ENCODE results near the gene PECR.
"Not testable (repeated sequence)": the region's sequence is repeated elsewhere in the genome, so short reads cannot be mapped to it uniquely, and the experiment has no call there.

Gene PECR

DNA sequence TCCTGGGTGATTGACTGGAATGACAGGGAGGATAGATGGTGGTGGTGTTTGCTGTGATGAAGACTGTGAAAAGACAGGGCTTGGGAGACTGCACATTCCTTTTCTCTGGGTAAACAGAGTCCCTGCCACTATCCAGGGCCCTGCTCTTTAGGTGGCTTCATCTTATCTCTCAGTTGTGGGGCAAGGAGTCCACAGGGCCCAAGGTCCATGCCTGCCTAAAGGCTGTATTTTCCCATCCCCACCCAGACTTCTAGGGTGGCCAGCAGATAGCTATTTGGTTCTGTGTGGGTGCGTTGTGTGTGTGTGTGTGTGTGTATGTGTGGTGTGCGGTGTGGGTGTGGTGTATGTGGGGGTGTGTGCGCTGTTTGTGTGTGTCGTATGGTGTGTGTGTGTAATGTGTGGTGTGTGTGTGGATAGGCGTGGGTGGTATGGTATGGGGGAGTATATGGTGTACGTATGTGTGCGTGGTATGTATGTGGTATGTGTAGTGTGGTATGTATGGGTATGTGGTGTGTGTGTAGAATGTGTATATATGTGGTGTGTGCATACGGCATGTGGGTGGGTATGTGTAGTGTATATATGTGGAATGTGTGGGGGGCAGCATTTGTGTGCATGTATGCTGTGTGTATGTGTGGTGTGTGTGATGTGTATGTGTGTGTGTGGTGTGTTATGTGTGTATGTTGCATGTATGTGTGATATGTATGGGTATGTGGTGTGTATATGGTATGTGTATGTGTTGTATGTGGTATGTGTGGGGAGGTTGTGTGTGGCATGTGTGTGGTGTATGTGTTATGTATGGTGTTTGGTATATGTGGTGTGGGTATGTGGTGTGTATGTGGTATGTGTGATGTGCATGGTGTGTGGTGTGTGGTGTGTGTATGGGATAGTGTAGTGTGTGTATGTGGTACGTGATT, 17.1 kb upstream of the PECR start:
- no peak overlapping the region for H3K4me3 ChIP-seq (ENCODE audit: low read length)
- H3K4me1 ChIP-seq (ENCODE audit: control insufficient read depth, insufficient read depth, low read length) = no peaks in the 10 kb centered on the region
- H3K27me3 ChIP-seq (ENCODE audit: control insufficient read depth, insufficient read depth, low read length) = no peaks in the 10 kb centered on the region
- H3K9ac ChIP-seq (ENCODE audit: low read length) = no peak overlapping the region
- H3K27ac ChIP-seq (ENCODE audit: low read depth, low read length) = no peak overlapping the region
- no peaks in the 10 kb centered on the region for H3K36me3 ChIP-seq (ENCODE audit: control insufficient read depth, insufficient read depth, low read length)

DNA sequence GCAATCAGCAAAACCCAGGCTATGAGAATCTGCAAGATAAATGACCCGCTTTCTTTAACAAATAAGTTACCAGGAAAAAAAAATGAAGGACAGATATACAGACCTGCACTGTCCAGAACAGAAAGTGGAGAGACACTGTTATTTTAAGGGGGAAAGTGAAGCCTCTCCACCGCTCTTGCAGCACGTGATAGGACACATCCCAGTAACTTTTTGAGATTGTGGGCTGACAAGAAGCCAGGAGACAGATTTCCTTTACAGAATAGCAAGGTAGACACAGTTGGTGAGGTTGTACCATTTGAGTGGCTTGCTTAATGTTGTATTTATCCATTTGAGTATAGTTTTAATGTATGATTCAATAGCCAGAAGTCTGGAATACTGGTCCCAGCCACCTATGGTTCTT, 13.1 kb upstream of the PECR start:
- H3K27ac ChIP-seq (ENCODE audit: low read depth, low read length) = no peak overlapping the region
- H3K4me1 ChIP-seq (ENCODE audit: control insufficient read depth, insufficient read depth, low read length) = no peaks in the 10 kb centered on the region
- H3K36me3 ChIP-seq (ENCODE audit: control insufficient read depth, insufficient read depth, low read length) = no peaks in the 10 kb centered on the region
- H3K27me3 ChIP-seq (ENCODE audit: control insufficient read depth, insufficient read depth, low read length) = no peaks in the 10 kb centered on the region
- H3K9ac ChIP-seq (ENCODE audit: low read length) = no peak overlapping the region
- no peak overlapping the region for H3K4me3 ChIP-seq (ENCODE audit: low read length)

DNA sequence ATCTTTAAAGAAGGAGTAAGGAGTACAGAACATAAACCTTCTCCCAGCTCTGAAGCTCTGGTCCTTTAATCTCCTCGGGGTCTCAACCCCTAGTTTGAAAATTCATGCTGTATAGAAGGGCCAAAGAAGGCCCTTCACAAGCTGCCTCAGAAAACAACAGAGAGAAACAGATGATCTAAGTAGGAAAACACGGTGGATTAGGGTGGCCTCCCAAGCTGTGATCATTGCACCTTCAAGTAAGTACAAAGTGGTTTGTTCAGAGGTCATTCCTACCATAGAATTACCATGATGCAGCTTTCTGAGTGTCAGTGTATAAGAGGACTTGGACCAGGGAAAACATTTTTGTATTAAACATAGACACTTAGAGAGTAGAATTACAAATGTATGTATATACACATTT, 11.0 kb upstream of the PECR start:
- Histone ChIP-seq H3K27ac (ENCODE audit: low read depth, low read length) (no peak overlapping the region), H3K4me1 (ENCODE audit: control insufficient read depth, insufficient read depth, low read length) (no peaks in the 10 kb centered on the region), H3K27me3 (ENCODE audit: control insufficient read depth, insufficient read depth, low read length) (no peaks in the 10 kb centered on the region), H3K4me3 (ENCODE audit: low read length) (no peak overlapping the region), H3K36me3 (ENCODE audit: control insufficient read depth, insufficient read depth, low read length) (no peaks in the 10 kb centered on the region), H3K9ac (ENCODE audit: low read length) (no peak overlapping the region)

DNA sequence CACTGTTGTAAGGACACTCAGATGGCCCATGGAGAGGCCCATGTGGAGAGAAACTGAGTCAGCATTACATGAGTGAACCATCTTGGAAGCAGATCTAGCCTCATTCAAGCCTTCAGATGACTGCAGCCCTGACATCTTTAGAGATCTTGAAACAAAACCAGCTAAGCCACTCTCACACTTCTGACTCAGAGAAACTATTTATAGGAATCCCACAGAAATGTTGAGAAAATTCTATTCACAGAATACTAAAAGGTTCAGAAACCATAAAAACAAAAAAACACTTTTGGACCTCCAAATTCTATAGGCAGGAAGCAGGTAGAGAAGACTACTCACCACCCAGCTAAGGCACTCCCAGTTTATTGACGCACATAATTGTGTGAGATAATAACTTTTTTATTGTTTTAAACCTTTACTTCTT, 8.8 kb upstream of the PECR start:
- Histone ChIP-seq H3K27ac (ENCODE audit: low read depth, low read length) (no peak overlapping the region), H3K4me1 (ENCODE audit: control insufficient read depth, insufficient read depth, low read length) (no peaks in the 10 kb centered on the region), H3K36me3 (ENCODE audit: control insufficient read depth, insufficient read depth, low read length) (no peaks in the 10 kb centered on the region), H3K9ac (ENCODE audit: low read length) (no peak overlapping the region), H3K27me3 (ENCODE audit: control insufficient read depth, insufficient read depth, low read length) (no peaks in the 10 kb centered on the region), H3K4me3 (ENCODE audit: low read length) (no peak overlapping the region)

DNA sequence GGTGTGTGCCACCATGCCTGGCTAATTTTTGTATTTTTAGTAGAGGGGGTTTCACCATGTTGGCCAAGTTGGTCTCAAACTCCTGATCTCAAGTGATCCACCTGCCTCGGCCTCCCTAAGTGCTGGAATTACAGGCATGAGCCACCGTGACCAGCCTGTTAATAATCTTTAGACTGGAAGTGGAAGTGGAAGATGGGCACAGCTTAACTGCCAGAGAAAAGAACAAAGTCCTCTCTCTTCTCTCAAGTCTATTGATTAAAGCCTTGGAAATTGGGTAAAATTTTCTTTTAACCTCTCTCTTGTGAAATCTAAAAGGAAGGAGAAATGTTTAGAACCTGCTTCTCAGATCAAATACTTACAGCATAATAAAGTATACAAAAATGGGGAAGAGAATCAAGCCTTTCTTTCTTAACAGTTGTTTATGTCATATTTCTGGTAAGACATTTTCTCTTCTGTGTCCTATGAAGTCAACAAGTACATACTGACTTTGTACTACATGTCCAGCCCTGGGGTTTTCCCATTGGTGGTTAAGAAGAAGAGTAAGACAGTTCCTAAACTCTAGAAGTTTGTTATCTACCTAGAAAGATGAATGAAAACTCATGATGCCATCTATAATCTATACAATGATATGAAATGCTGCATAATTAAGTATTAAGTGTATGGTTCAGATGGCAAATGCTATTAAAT, 4.7 kb upstream of the PECR start:
- H3K9ac ChIP-seq (ENCODE audit: low read length) = no peak overlapping the region
- no peak overlapping the region for H3K4me3 ChIP-seq (ENCODE audit: low read length)
- H3K4me1 ChIP-seq (ENCODE audit: control insufficient read depth, insufficient read depth, low read length) = peaks cover 5% of the 10 kb centered on the region
- H3K27ac ChIP-seq (ENCODE audit: low read depth, low read length) = no peak overlapping the region
- H3K27me3 ChIP-seq (ENCODE audit: control insufficient read depth, insufficient read depth, low read length) = no peaks in the 10 kb centered on the region
- H3K36me3 ChIP-seq (ENCODE audit: control insufficient read depth, insufficient read depth, low read length) = no peaks in the 10 kb centered on the region

DNA sequence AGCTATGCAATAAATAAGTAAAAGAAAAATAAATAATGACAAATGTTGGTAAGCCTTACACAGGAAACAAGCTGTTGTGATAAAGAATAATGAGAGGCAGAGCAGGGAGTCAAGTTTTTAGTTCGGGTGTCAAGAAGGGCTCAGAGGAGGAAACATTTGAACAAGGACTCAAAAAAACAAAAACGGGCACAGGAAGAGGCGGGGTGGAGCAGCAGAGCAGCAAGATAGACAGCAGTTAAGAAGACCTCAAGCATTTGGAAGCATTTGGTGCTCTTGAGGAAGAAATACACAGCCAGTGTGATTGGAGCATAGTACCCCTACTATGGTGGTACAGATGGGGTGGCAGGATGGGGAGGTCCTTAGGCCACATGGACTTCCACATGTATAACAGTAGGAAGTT, 2.9 kb upstream of the PECR start:
- H3K27me3 ChIP-seq (ENCODE audit: control insufficient read depth, insufficient read depth, low read length) = no peaks in the 10 kb centered on the region
- no peak overlapping the region for H3K9ac ChIP-seq (ENCODE audit: low read length)
- no peak overlapping the region for H3K4me3 ChIP-seq (ENCODE audit: low read length)
- no peaks in the 10 kb centered on the region for H3K36me3 ChIP-seq (ENCODE audit: control insufficient read depth, insufficient read depth, low read length)
- H3K4me1 ChIP-seq (ENCODE audit: control insufficient read depth, insufficient read depth, low read length) = peaks cover 7% of the 10 kb centered on the region
- H3K27ac ChIP-seq (ENCODE audit: low read depth, low read length) = no peak overlapping the region

DNA sequence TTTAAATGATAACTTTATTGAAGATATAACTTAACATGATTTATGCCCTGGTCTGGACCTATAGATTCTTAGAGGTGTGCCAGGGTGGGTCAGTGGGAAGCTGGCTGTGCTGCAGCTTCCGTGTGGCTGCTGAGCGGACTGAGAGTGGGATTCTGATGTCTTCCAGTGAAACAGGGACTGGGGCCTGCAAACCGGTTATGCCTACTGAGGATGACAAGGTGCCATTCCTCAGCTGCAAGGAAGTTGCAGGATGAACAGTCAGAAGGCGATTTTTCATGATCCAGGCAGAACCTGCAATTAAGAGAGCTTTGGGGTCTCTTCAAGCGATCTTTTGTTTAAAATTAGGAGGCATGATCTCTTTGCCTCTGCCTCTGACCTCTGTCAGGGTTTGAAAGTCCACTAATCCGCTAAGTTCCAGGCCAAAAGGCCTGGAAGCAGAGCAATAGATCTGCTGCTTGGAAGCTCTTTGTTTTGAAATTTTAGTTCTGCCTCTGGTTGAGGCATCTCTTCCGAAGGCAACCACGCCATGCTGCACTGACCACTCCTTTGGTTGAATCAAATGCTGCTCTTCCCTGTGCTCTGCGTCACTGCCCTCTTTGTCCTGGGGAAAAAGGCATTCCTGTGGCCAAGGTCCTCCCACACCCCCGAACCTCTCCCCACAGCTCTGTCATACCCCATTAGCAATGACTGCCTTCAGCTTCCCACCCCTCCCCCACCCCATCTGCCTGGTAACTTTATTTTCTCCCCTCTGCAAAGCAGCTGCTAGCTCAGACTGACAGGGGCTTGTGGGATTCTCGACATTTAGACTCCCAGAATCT, 2.1 kb upstream of the PECR start:
- H3K4me1 ChIP-seq (ENCODE audit: control insufficient read depth, insufficient read depth, low read length) = peaks cover 7% of the 10 kb centered on the region
- no peaks in the 10 kb centered on the region for H3K36me3 ChIP-seq (ENCODE audit: control insufficient read depth, insufficient read depth, low read length)
- no peak overlapping the region for H3K9ac ChIP-seq (ENCODE audit: low read length)
- H3K4me3 ChIP-seq (ENCODE audit: low read length) = no peak overlapping the region
- no peaks in the 10 kb centered on the region for H3K27me3 ChIP-seq (ENCODE audit: control insufficient read depth, insufficient read depth, low read length)
- no peak overlapping the region for H3K27ac ChIP-seq (ENCODE audit: low read depth, low read length)

DNA sequence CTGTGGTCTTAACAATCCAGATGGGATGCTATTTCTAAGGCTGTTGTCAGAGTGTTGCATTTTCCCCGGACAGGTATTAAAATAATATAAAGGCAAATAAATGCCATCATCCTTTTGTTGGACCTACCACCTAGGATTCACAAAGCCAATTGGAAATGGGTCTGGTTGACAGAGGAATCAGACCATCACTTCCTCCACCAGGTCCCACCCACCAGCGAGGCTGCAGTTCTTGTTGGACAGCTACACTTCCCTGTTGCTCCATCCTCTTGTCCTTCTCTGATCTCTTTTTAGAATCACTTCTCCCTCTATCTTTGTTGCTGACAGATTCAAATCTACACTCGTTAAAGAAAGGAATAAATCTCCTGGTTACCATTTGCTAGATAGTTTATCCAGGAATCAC, 1.2 kb upstream of the PECR start:
- Histone ChIP-seq H3K4me3 (ENCODE audit: low read length) (no peak overlapping the region), H3K27me3 (ENCODE audit: control insufficient read depth, insufficient read depth, low read length) (no peaks in the 10 kb centered on the region), H3K27ac (ENCODE audit: low read depth, low read length) (no peak overlapping the region), H3K36me3 (ENCODE audit: control insufficient read depth, insufficient read depth, low read length) (no peaks in the 10 kb centered on the region), H3K4me1 (ENCODE audit: control insufficient read depth, insufficient read depth, low read length) (peaks cover 7% of the 10 kb centered on the region), H3K9ac (ENCODE audit: low read length) (no peak overlapping the region)

DNA sequence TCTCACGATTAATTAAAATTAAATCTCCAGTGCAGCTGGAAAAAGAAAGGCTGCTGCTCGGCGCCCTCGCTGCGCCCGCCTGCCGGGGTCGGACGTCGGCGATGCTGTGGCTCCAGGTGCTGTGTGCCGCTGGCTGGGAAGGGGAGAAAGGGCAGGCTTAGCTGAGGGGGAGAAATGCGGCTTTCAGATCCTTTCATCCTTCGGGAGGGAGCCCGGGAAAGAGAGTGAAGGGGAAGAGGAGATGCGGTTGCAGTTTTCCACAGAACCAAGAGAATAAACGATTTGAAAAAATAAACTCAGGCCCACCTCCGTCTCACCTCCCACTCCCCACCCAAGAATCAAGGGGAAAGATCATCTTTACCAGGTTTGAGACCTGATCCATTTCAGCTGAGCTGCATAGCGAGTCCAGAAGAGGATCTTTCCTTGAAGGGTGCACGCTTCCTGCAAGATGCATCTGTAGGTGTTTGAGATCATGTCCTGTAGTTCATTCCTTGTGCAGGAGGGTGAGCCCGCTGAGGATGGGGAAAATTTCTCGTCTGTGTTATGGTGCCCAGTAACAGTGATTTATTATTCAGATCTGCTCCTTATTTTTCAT, 605 bp upstream of the PECR start:
- no peaks in the 10 kb centered on the region for H3K36me3 ChIP-seq (ENCODE audit: control insufficient read depth, insufficient read depth, low read length)
- no peaks in the 10 kb centered on the region for H3K27me3 ChIP-seq (ENCODE audit: control insufficient read depth, insufficient read depth, low read length)
- peaks cover 7% of the 10 kb centered on the region for H3K4me1 ChIP-seq (ENCODE audit: control insufficient read depth, insufficient read depth, low read length)
- H3K4me3 ChIP-seq (ENCODE audit: low read length) = peak overlapping the region; percentile 82
- peak overlapping the region; percentile 30 for H3K9ac ChIP-seq (ENCODE audit: low read length)
- no peak overlapping the region for H3K27ac ChIP-seq (ENCODE audit: low read depth, low read length)

DNA sequence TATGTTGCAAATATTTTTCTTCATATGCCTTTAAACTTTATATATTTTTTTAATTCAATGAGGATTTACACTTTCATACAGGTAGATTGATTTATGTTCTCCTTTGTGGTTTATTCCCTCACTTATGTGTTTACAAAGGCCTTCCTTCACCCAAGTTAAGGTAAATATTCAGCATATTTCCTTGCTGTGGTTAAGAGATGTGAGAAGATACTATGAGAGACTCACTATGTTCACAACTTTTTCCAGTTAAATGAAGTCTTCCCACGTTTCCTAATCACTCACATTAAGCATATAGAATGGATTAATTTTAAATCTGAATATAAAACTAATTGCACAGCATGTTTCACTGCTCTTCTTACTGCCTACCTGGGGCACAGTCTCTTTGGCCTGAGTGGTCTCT, 597 bp downstream of the PECR start:
- Histone ChIP-seq H3K36me3 (ENCODE audit: control insufficient read depth, insufficient read depth, low read length) (no peaks in the 10 kb centered on the region), H3K4me1 (ENCODE audit: control insufficient read depth, insufficient read depth, low read length) (peaks cover 7% of the 10 kb centered on the region), H3K27ac (ENCODE audit: low read depth, low read length) (no peak overlapping the region), H3K9ac (ENCODE audit: low read length) (peak overlapping the region; percentile 25), H3K27me3 (ENCODE audit: control insufficient read depth, insufficient read depth, low read length) (no peaks in the 10 kb centered on the region), H3K4me3 (ENCODE audit: low read length) (peak overlapping the region; percentile 82)

DNA sequence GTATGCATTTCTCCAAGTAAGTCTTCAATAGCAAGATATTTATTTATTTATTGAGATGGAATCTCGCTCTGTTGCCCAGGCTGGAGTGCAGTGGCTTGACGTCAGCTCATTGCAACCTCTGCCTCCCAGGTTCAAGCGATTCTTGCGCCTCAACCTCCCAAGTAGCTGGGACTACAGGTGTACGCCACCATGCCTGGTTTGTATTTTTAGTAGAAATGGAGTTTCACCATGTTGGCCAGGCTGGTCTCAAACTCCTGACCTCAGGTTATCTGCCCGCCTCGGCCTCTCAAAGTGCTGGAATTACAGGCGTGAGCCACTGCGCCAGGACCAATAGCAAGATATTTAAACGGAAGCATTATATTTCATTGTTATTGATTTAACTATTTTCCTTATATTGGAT, 1.6 kb downstream of the PECR start:
- H3K27ac ChIP-seq (ENCODE audit: low read depth, low read length); H3K27me3 ChIP-seq (ENCODE audit: control insufficient read depth, insufficient read depth, low read length); H3K4me1 ChIP-seq (ENCODE audit: control insufficient read depth, insufficient read depth, low read length); H3K36me3 ChIP-seq (ENCODE audit: control insufficient read depth, insufficient read depth, low read length); H3K9ac ChIP-seq (ENCODE audit: low read length); H3K4me3 ChIP-seq (ENCODE audit: low read length): not testable (repeated sequence)

DNA sequence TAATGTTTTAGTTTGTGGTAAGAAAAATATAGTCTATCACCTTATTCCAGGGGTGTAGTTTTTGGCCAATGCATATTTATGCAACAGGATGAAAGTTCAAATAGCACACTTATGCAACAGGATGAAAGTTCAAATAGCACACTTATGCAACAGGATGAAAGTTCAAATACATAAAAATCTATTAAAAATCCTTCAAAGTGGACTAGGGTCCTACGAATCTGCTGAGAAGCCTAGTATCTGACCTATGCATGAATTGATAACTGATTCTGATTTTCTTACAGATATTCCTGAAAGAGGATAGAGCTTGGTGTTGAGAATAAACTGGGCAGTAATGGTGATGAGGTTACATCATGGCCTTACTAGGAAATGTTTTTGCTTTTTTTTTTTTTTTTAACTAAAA, 2.8 kb downstream of the PECR start:
- Histone ChIP-seq H3K9ac (ENCODE audit: low read length) (no peak overlapping the region), H3K27ac (ENCODE audit: low read depth, low read length) (no peak overlapping the region), H3K36me3 (ENCODE audit: control insufficient read depth, insufficient read depth, low read length) (no peaks in the 10 kb centered on the region), H3K4me1 (ENCODE audit: control insufficient read depth, insufficient read depth, low read length) (peaks cover 7% of the 10 kb centered on the region), H3K27me3 (ENCODE audit: control insufficient read depth, insufficient read depth, low read length) (no peaks in the 10 kb centered on the region), H3K4me3 (ENCODE audit: low read length) (no peak overlapping the region)

Measured in rectal smooth muscle tissue (tissue), 1 donor.